A549 (cell line): Measurements from ENCODE around the gene CELSR1. TPM values are rescaled to one million over a fixed set of nuclear protein-coding genes. Genes with fewer than 3 reads are reported as not detected.

Experiments
- ATAC-seq, 2 experiments: fragments of 200-7000 bp in 1 of 2; fragments of >200 bp in 1 of 2; cut with Nextera tagmentation in 1 of 2; cut with Tn5 transposase in 1 of 2; 3 replicates each; pipeline versions ENCODE4 v1.8.0 to v1.9.1; 2018 to 2020; ENCODE audit warnings: mild to moderate bottlenecking in 1 of 2, moderate library complexity in 1 of 2
- CTCF ChIA-PET: fragments of 300-600 bp; sonication (Branson Sonifier 250); formaldehyde crosslinking; extraction: SDS; loops from one replicate; lab custom pipeline; 2021; ENCODE audit warnings: antibody characterized with exemption, inconsistent platforms; lab: Yijun Ruan, JAX
- POLR2A ChIA-PET: fragments of 350-600 bp; formaldehyde crosslinking; extraction: SDS; loops from one replicate; lab custom pipeline; 2021; ENCODE audit warnings: antibody characterized with exemption, inconsistent platforms; lab: Yijun Ruan, JAX
- DNase-seq, 2 experiments: peaks; one replicate each; pipeline versions ENCODE4 v3.0.0 to v3.0.0-alpha.2; 2011 to 2016; ENCODE audit warnings: low read depth in 1 of 2, low spot score in 1 of 2
- FAIRE-seq: peaks from 2 replicates; lab custom pipeline; 2011; peaks lifted over from hg19 to GRCh38; lab: Jason Lieb, UNC
- H3K27ac ChIP-seq, 2 experiments: fragments of >200 bp; sonication (Bioruptor Twin); formaldehyde crosslinking; 3 replicates each; pipeline ENCODE4 v1.5.1; 2016 to 2017
- H3K4me1 ChIP-seq: fragments of >200 bp; sonication (Bioruptor Twin); formaldehyde crosslinking; 3 replicates; pipeline ENCODE4 v1.6.1; 2016
- H3K4me2 ChIP-seq: fragments of >200 bp; sonication (Bioruptor Twin); formaldehyde crosslinking; 3 replicates; pipeline ENCODE4 v1.6.1; 2016
- H3K4me3 ChIP-seq: fragments of >200 bp; sonication (Bioruptor Twin); formaldehyde crosslinking; 3 replicates; pipeline ENCODE4 v1.5.1; 2016
- H3K9me3 ChIP-seq: fragments of >200 bp; sonication (Bioruptor Twin); formaldehyde crosslinking; 3 replicates; pipeline ENCODE4 v1.6.1; 2016
- BHLHE40 ChIP-seq: IDR thresholded peaks from 2 replicates; pipeline ENCODE4 v1.6.1; 2012; ENCODE audit warnings: low read depth, low read length, inconsistent platforms
- CBX2 ChIP-seq: fragments of 200-600 bp; sonication (generic); IDR thresholded peaks from 2 replicates; pipeline ENCODE4 v1.6.1; 2016; ENCODE audit warnings: low read depth, mild to moderate bottlenecking, borderline replicate concordance
- CBX8 ChIP-seq: fragments of 200-600 bp; sonication (generic); IDR thresholded peaks from 2 replicates; pipeline ENCODE4 v1.6.1; 2016
- CHD2 ChIP-seq: fragments of 150-350 bp; IDR thresholded peaks from 2 replicates; pipeline ENCODE4 v1.6.1; 2014; ENCODE audit warnings: low read length; ENCODE audit not compliant: partially characterized antibody
- CHD4 ChIP-seq: fragments of 200-600 bp; sonication (generic); IDR thresholded peaks from 2 replicates; pipeline ENCODE4 v1.6.1; 2016; ENCODE audit warnings: antibody characterized with exemption, mild to moderate bottlenecking, borderline replicate concordance
- E2F6 ChIP-seq: IDR thresholded peaks from 2 replicates; pipeline ENCODE4 v1.6.1; 2012; ENCODE audit warnings: low read depth, borderline replicate concordance
- EHF ChIP-seq: fragments of 250-450 bp; sonication (Bioruptor Pico); IDR thresholded peaks from 2 replicates; pipeline ENCODE4 v1.5.0; 2020; ENCODE audit warnings: mild to moderate bottlenecking
- EP300 ChIP-seq, 2 experiments: fragments of >200 bp; sonication (Bioruptor Twin); formaldehyde crosslinking; IDR thresholded peaks; 2 replicates in 1 of 2; 3 replicates in 1 of 2; pipeline ENCODE4 v1.6.1; 2016 to 2017
- FOSB ChIP-seq: fragments of 250-450 bp; sonication (Bioruptor Pico); IDR thresholded peaks from 2 replicates; pipeline ENCODE4 v1.5.0; 2020; ENCODE audit warnings: mild to moderate bottlenecking, moderate library complexity
- FOSL2 ChIP-seq, 2 experiments: fragments of 450-650 bp in 1 of 2; fragments of >200 bp in 1 of 2; sonication (Bioruptor Twin) in 1 of 2; formaldehyde crosslinking; IDR thresholded peaks; 2 replicates each; pipeline versions ENCODE4 v1.5.0 to v1.6.1; 2016 to 2020; ENCODE audit warnings: mild to moderate bottlenecking in 1 of 2, moderate library complexity in 1 of 2
- GATA3 ChIP-seq: IDR thresholded peaks from 2 replicates; pipeline ENCODE4 v1.6.1; 2012; ENCODE audit warnings: borderline replicate concordance
- HDAC2 ChIP-seq: fragments of 200-600 bp; sonication (generic); IDR thresholded peaks from 2 replicates; pipeline ENCODE4 v1.6.1; 2016
- HES2 ChIP-seq: fragments of >200 bp; sonication (Bioruptor Twin); formaldehyde crosslinking; IDR thresholded peaks from 2 replicates; pipeline ENCODE4 v1.6.1; 2016
- HEYL ChIP-seq: fragments of 250-450 bp; sonication (Bioruptor Pico); IDR thresholded peaks from 2 replicates; pipeline ENCODE4 v1.8.0; 2021; ENCODE audit warnings: mild to moderate bottlenecking, moderate library complexity
- HMGXB4 ChIP-seq: fragments of 250-450 bp; sonication (Bioruptor Pico); IDR thresholded peaks from 2 replicates; pipeline ENCODE4 v1.5.0; 2021; ENCODE audit warnings: mild to moderate bottlenecking, moderate library complexity, borderline replicate concordance
- HOXB5 ChIP-seq: fragments of 250-450 bp; sonication (Bioruptor Pico); IDR thresholded peaks from 2 replicates; pipeline ENCODE4 v1.5.0; 2020; ENCODE audit warnings: mild to moderate bottlenecking, moderate library complexity
- JUNB ChIP-seq: fragments of >200 bp; sonication (Bioruptor Twin); formaldehyde crosslinking; IDR thresholded peaks from 2 replicates; pipeline ENCODE4 v1.6.1; 2016
- KDM1A ChIP-seq: fragments of 200-600 bp; sonication (generic); IDR thresholded peaks from 2 replicates; pipeline ENCODE4 v1.6.1; 2016; ENCODE audit warnings: low read depth, mild to moderate bottlenecking
- MAFK ChIP-seq: fragments of 450-650 bp; IDR thresholded peaks from 2 replicates; pipeline ENCODE4 v1.6.1; 2014; ENCODE audit not compliant: partially characterized antibody
- NR3C1 ChIP-seq: fragments of >200 bp; sonication (Bioruptor Twin); formaldehyde crosslinking; IDR thresholded peaks from 3 replicates; pipeline ENCODE4 v1.6.1; 2017
- PBX3 ChIP-seq: IDR thresholded peaks from 2 replicates; pipeline ENCODE4 v1.6.1; 2012
- POLR2A ChIP-seq: IDR thresholded peaks from 2 replicates; pipeline ENCODE4 v1.6.1; 2012; ENCODE audit warnings: mild to moderate bottlenecking, low read length
- POLR2AphosphoS2 ChIP-seq: conservative IDR thresholded peaks from 2 replicates; pipeline ENCODE4 v1.6.1; 2012; ENCODE audit warnings: low read length, improper control_type of control experiment, inconsistent platforms
- RAD21 ChIP-seq, 2 experiments: fragments of >200 bp in 1 of 2; sonication (Bioruptor Twin) in 1 of 2; formaldehyde crosslinking in 1 of 2; IDR thresholded peaks in 1 of 2; conservative IDR thresholded peaks in 1 of 2; 2 replicates in 1 of 2; 3 replicates in 1 of 2; pipeline ENCODE4 v1.6.1; 2012 to 2018; ENCODE audit warnings: inconsistent platforms in 1 of 2
- USF2 ChIP-seq: fragments of 450-650 bp; IDR thresholded peaks from 2 replicates; pipeline ENCODE4 v1.6.1; 2014; ENCODE audit warnings: antibody characterized with exemption
- ZNF302 ChIP-seq: fragments of 250-450 bp; sonication (Bioruptor Pico); IDR thresholded peaks from 2 replicates; pipeline ENCODE4 v1.9.0; 2021; ENCODE audit warnings: inconsistent platforms, mild to moderate bottlenecking, moderate library complexity
- ZSCAN20 ChIP-seq: fragments of 250-450 bp; sonication (Bioruptor Pico); IDR thresholded peaks from 2 replicates; pipeline ENCODE4 v1.8.0; 2022; ENCODE audit warnings: mild to moderate bottlenecking, moderate library complexity
- WGBS: methylation state at CpG from one replicate; pipeline ENCODE4 v1.1.6; 2017; ENCODE audit errors: missing lambda C conversion rate; 5-methylcytosine and 5-hydroxymethylcytosine counted together
- polyA plus RNA-seq, 4 experiments: library from polyadenylated mRNA; depleted of rRNA in 3 of 4; stranded (reverse); fragments of >200 nt; fragmentation: RNase III in 1 of 4; extraction: RNeasy Plus Mini Kit Qiagen cat#74134 plus additional on column Dnase treatment in 1 of 4; gene quantifications; 2 replicates in 3 of 4; 3 replicates in 1 of 4; pipeline ENCODE4 v1.2.3, GENCODE V29; 2011 to 2017

CELSR1 gene
- polyA plus RNA-seq, 2 of the 4 experiments (the other 2 are of a cell fraction), result 15.3 to 31.8 TPM

- FAIRE-seq (no peak), ATAC-seq (no peak), DNase-seq (no peak)
- H3K4me1 ChIP-seq, result no peaks in the 10 kb centered on the region
- no peak overlapping the region for H3K4me3 ChIP-seq
- WGBS, result 86% methylated on average over 29 of the region's 32 CpGs
- H3K4me2 ChIP-seq, result no peak overlapping the region
- H3K27ac ChIP-seq, result no peak overlapping the region
- ChIA-PET CTCF (interaction anchor here (5.0 kb wide), 1 partner anchor 24 kb away, joined by 18 read pairs; no protein-coding TSS in a partner anchor), POLR2A (no interaction called here)
- TF ChIP-seq FOSB (no peak), HMGXB4 (CRISPR knock-in tag) (no peak)
- H3K9me3 ChIP-seq, result no peaks in the 10 kb centered on the region
Measured at GRCh38 chr22:46390652-46391301, 146.6 kb downstream of the CELSR1 start.

GRCh38 chr22:46390105-46390651 lies 147.2 kb downstream of the CELSR1 start:
- FAIRE-seq, result no peak
- no peak for ATAC-seq
- Histone ChIP-seq H3K4me2 (no peak overlapping the region), H3K4me3 (no peak overlapping the region), H3K27ac (no peak overlapping the region), H3K9me3 (no peaks in the 10 kb centered on the region), H3K4me1 (no peaks in the 10 kb centered on the region)
- no peak for TF ChIP-seq HOXB5 (CRISPR knock-in tag)
- no peak for TF ChIP-seq NR3C1
- no peak for TF ChIP-seq RAD21 (conservative IDR thresholded peaks at IDR 0.05 in 1 of 2, IDR thresholded peaks at IDR 0.05 in 1 of 2)
- TF ChIP-seq ZSCAN20 (CRISPR knock-in tag), result no peak
- TF ChIP-seq CHD2, result no peak
- TF ChIP-seq KDM1A, result no peak
- no peak for TF ChIP-seq GATA3
- TF ChIP-seq POLR2AphosphoS2, result no peak
- no peak for TF ChIP-seq CBX8
- no peak for TF ChIP-seq FOSL2 (IDR thresholded peaks at IDR 0.05)
- TF ChIP-seq FOSL2 (CRISPR knock-in tag; IDR thresholded peaks at IDR 0.05), result no peak
- no peak for TF ChIP-seq POLR2A
- no peak for TF ChIP-seq HEYL
- TF ChIP-seq CBX2, result no peak
- TF ChIP-seq HES2, result no peak
- TF ChIP-seq ZNF302 (CRISPR knock-in tag), result no peak
- TF ChIP-seq MAFK, result no peak
- WGBS, result 92% methylated on average over 13 of the region's 20 CpGs
- POLR2A ChIA-PET, result no interaction called here
- CTCF ChIA-PET, result interaction anchor here (3.5 to 5.0 kb wide), 2 partner anchors 23 to 152 kb away, joined by 11 to 18 read pairs; no protein-coding TSS in a partner anchor
- DNase-seq, result no peak

- Histone ChIP-seq H3K27ac (no peak overlapping the region), H3K4me3 (no peak overlapping the region), H3K9me3 (no peaks in the 10 kb centered on the region), H3K4me2 (no peak overlapping the region), H3K4me1 (no peaks in the 10 kb centered on the region)
- ATAC-seq, result no peak
- POLR2A ChIA-PET, result no interaction called here
- whole genome bisulfite sequencing, result 98% methylated on average over 16 of the region's 30 CpGs
- FAIRE-seq, result no peak
- DNase-seq, result no peak
- CTCF ChIA-PET, result interaction anchor here (3.1 to 3.5 kb wide), 2 partner anchors 21 to 153 kb away, joined by 11 read pairs; no protein-coding TSS in a partner anchor
- TF ChIP-seq EP300 (IDR thresholded peaks at IDR 0.05), result no peak
- no peak for TF ChIP-seq USF2
- TF ChIP-seq EHF (CRISPR knock-in tag), result no peak
- no peak for TF ChIP-seq E2F6
- TF ChIP-seq HES2, result no peak
- no peak for TF ChIP-seq GATA3
- no peak for TF ChIP-seq HDAC2
- TF ChIP-seq BHLHE40, result no peak
- TF ChIP-seq HMGXB4 (CRISPR knock-in tag), result no peak
- TF ChIP-seq JUNB, result no peak
- TF ChIP-seq CHD2, result no peak
- TF ChIP-seq PBX3, result no peak
- no peak for TF ChIP-seq CHD4
- TF ChIP-seq HEYL, result no peak
Measured at GRCh38 chr22:46389081-46389480, 148.3 kb downstream of the CELSR1 start.
